ENCODE results near the gene CTNNA2. TPM values are rescaled to one million over a fixed set of nuclear protein-coding genes. Genes with fewer than 3 reads are reported as not detected.

CTNNA2 gene
- polyA plus RNA-seq, 1 of the 3 experiments (the other 2 are of a cell fraction), result 0.30 TPM

DNA sequence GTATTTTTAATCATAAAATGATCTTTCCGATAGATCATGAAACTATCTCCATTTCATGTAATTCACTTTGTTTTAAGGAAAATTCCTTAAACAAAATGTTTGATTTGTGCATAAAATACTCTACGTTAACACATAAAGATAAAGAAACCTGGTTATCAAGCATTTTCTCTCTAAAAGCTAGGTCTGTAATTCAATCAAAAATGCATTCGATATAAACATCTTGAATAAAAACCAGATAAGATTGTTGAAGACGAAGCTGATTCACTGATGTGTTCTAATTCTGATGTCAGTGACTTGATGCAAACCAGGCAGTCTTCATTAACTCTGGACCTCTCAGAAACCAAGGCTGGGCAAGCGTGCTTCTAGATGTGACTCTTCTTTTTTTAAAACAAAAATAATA, 245.2 kb downstream of the CTNNA2 start:
- no peaks in the 10 kb centered on the region for H3K36me3 ChIP-seq (replicated peaks in 1 of 2; ENCODE audit: control insufficient read depth in 1 of 2, insufficient read depth in 2 of 2, low read length in 1 of 2)
- WGBS (ENCODE audit: low lambda C conversion rate), result 19% methylated on average over 5 of the region's 5 CpGs
- H3K4me2 ChIP-seq, result no peak overlapping the region
- DNase-seq, result peak; percentile 27
- no peak overlapping the region for H3K4me3 ChIP-seq (ENCODE audit: low read depth in 2 of 2, low read length in 1 of 2)
- no peaks in the 10 kb centered on the region for H3K79me2 ChIP-seq (ENCODE audit: insufficient read depth)
- peak overlapping the region in 1 of 2 experiments; percentile 73; a peak in 2 of 4 replicates for H3K27ac ChIP-seq (ENCODE audit: low read depth in 2 of 2, low read length in 1 of 2)
- peaks cover 0 to 8% of the 10 kb centered on the region in 2 experiments; a peak in 2 of 4 replicates for H3K4me1 ChIP-seq (ENCODE audit: control insufficient read depth in 1 of 2, insufficient read depth in 2 of 2, low read depth in 1 of 2, low read length in 1 of 2)
- POLR2A ChIA-PET, result interaction anchor here (0.6 kb wide), 1 partner anchor 71 kb away, joined by 3 read pairs; no protein-coding TSS in a partner anchor
- no peak for TF ChIP-seq JUND (IDR thresholded peaks at IDR 0.05)
- peak; percentile 29; the same call in 1 of the 2 replicates for TF ChIP-seq TEAD4 (IDR thresholded peaks at IDR 0.05; ENCODE audit: borderline replicate concordance, insufficient read depth)
- TF ChIP-seq GATA2 (CRISPR knock-in tag; IDR thresholded peaks at IDR 0.05), result peak; percentile 81
- TF ChIP-seq NRF1 (IDR thresholded peaks at IDR 0.05; ENCODE audit: low read depth, low read length), result no peak
- peak in 1 of 2 experiments; percentile 68; a peak in 1 of 4 replicates for TF ChIP-seq EP300 (IDR thresholded peaks at IDR 0.05; ENCODE audit: borderline replicate concordance in 1 of 2, low read depth in 1 of 2, low read length in 1 of 2)
- peak; percentile 19; the same call in 1 of the 2 replicates for TF ChIP-seq TCF12 (IDR thresholded peaks at IDR 0.05)
- H3K9me3 ChIP-seq, result no peaks in the 10 kb centered on the region
- no peaks in the 10 kb centered on the region for H3K27me3 ChIP-seq (ENCODE audit: insufficient read depth)
- no peaks in the 10 kb centered on the region for H3F3A ChIP-seq (replicated peaks; ENCODE audit: insufficient read depth)
- no peaks in the 10 kb centered on the region for H4K20me1 ChIP-seq (ENCODE audit: insufficient read depth)
- H3K9me2 ChIP-seq, result no peaks in the 10 kb centered on the region
- no peak overlapping the region for H2AFZ ChIP-seq (ENCODE audit: low read depth)
- H3K9ac ChIP-seq, result no peak overlapping the region
- CTCF ChIA-PET, result interaction anchor here (0.9 to 1.5 kb wide), 3 partner anchors 22 to 940 kb away, joined by 3 to 4 read pairs (median 3); no protein-coding TSS in a partner anchor

DNA sequence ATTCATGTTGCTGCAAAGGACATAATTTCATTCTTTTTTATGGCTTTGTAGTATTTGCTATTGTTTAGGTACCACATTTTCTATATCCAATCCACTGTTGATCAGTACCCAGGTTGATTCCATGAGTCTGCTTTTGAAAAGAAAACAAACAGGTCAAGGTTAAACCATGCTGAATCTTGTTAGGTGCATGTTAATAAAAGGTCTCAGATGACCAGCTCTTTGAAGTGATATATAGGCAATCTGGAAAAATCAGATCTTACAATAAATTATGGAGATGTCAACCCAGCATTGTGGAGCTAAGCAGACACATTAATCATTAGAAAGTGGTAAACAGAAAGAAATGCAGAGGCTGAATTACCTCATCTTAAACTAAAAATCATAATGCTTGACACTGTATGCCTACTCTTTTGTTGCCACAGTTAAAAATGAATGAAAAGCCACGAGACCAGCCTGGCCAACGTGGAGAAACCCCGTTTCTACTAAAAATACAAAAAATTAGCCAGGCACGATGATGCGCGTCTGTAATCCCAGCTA, 246.0 kb downstream of the CTNNA2 start:
- Histone ChIP-seq H3K4me1 (ENCODE audit: control insufficient read depth in 1 of 2, insufficient read depth in 2 of 2, low read depth in 1 of 2, low read length in 1 of 2) (peaks cover 0 to 8% of the 10 kb centered on the region in 2 experiments; a peak in 2 of 4 replicates), H3K9me3 (no peaks in the 10 kb centered on the region), H4K20me1 (ENCODE audit: insufficient read depth) (no peaks in the 10 kb centered on the region), H2AFZ (ENCODE audit: low read depth) (no peak overlapping the region), H3K36me3 (replicated peaks in 1 of 2; ENCODE audit: control insufficient read depth in 1 of 2, insufficient read depth in 2 of 2, low read length in 1 of 2) (no peaks in the 10 kb centered on the region), H3F3A (replicated peaks; ENCODE audit: insufficient read depth) (no peaks in the 10 kb centered on the region), H3K4me2 (no peak overlapping the region), H3K27me3 (ENCODE audit: insufficient read depth) (no peaks in the 10 kb centered on the region), H3K9ac (no peak overlapping the region), H3K79me2 (ENCODE audit: insufficient read depth) (no peaks in the 10 kb centered on the region), H3K9me2 (no peaks in the 10 kb centered on the region), H3K27ac (ENCODE audit: low read depth in 2 of 2, low read length in 1 of 2) (peak overlapping the region in 1 of 2 experiments; percentile 73; a peak in 1 of 4 replicates), H3K4me3 (ENCODE audit: low read depth in 2 of 2, low read length in 1 of 2) (no peak overlapping the region)
- ChIA-PET CTCF (interaction anchor here (1.0 to 1.5 kb wide), 3 partner anchors 22 to 97 kb away, joined by 3 to 4 read pairs (median 3); no protein-coding TSS in a partner anchor), POLR2A (no interaction called here)
- no peak for TF ChIP-seq TEAD4 (IDR thresholded peaks at IDR 0.05; ENCODE audit: borderline replicate concordance, insufficient read depth)
- no peak for TF ChIP-seq NFIC (IDR thresholded peaks at IDR 0.05; ENCODE audit: borderline replicate concordance)
- TF ChIP-seq, protein P1, sequence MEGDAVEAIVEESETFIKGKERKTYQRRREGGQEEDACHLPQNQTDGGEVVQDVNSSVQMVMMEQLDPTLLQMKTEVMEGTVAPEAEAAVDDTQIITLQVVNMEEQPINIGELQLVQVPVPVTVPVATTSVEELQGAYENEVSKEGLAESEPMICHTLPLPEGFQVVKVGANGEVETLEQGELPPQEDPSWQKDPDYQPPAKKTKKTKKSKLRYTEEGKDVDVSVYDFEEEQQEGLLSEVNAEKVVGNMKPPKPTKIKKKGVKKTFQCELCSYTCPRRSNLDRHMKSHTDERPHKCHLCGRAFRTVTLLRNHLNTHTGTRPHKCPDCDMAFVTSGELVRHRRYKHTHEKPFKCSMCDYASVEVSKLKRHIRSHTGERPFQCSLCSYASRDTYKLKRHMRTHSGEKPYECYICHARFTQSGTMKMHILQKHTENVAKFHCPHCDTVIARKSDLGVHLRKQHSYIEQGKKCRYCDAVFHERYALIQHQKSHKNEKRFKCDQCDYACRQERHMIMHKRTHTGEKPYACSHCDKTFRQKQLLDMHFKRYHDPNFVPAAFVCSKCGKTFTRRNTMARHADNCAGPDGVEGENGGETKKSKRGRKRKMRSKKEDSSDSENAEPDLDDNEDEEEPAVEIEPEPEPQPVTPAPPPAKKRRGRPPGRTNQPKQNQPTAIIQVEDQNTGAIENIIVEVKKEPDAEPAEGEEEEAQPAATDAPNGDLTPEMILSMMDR (IDR thresholded peaks at IDR 0.05), result no peak
- no peak for TF ChIP-seq FOSL2 (IDR thresholded peaks at IDR 0.05; ENCODE audit: borderline replicate concordance, low read depth)
- TF ChIP-seq GABPA (IDR thresholded peaks at IDR 0.05; ENCODE audit: low read depth), result no peak
- no peak for TF ChIP-seq RXRA (IDR thresholded peaks at IDR 0.05; ENCODE audit: borderline replicate concordance, low read depth)
- no peak for TF ChIP-seq YY1 (IDR thresholded peaks at IDR 0.05; ENCODE audit: low read depth)
- TF ChIP-seq RFX5 (IDR thresholded peaks at IDR 0.05; ENCODE audit: low read length), result no peak
- no peak for TF ChIP-seq FOXJ3 (CRISPR knock-in tag; IDR thresholded peaks at IDR 0.05)
- no peak for TF ChIP-seq FOXM1 (IDR thresholded peaks at IDR 0.05; ENCODE audit: low read depth)
- TF ChIP-seq JUND (IDR thresholded peaks at IDR 0.05), result no peak
- no peak for TF ChIP-seq CHD2 (IDR thresholded peaks at IDR 0.05; ENCODE audit: low read length, partially characterized antibody)
- TF ChIP-seq SMC3 (IDR thresholded peaks at IDR 0.05; ENCODE audit: low read depth, low read length), result no peak
- TF ChIP-seq ELF1 (IDR thresholded peaks at IDR 0.05), result no peak
- no peak for TF ChIP-seq MXI1 (IDR thresholded peaks at IDR 0.05; ENCODE audit: low read depth, low read length)
- TF ChIP-seq, protein P2, sequence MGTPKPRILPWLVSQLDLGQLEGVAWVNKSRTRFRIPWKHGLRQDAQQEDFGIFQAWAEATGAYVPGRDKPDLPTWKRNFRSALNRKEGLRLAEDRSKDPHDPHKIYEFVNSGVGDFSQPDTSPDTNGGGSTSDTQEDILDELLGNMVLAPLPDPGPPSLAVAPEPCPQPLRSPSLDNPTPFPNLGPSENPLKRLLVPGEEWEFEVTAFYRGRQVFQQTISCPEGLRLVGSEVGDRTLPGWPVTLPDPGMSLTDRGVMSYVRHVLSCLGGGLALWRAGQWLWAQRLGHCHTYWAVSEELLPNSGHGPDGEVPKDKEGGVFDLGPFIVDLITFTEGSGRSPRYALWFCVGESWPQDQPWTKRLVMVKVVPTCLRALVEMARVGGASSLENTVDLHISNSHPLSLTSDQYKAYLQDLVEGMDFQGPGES (IDR thresholded peaks at IDR 0.05; ENCODE audit: low read depth, low read length), result no peak
- TF ChIP-seq, protein P3, sequence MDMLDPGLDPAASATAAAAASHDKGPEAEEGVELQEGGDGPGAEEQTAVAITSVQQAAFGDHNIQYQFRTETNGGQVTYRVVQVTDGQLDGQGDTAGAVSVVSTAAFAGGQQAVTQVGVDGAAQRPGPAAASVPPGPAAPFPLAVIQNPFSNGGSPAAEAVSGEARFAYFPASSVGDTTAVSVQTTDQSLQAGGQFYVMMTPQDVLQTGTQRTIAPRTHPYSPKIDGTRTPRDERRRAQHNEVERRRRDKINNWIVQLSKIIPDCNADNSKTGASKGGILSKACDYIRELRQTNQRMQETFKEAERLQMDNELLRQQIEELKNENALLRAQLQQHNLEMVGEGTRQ (IDR thresholded peaks at IDR 0.05; ENCODE audit: borderline replicate concordance, low read depth, low read length), result no peak
- TF ChIP-seq, protein P4, sequence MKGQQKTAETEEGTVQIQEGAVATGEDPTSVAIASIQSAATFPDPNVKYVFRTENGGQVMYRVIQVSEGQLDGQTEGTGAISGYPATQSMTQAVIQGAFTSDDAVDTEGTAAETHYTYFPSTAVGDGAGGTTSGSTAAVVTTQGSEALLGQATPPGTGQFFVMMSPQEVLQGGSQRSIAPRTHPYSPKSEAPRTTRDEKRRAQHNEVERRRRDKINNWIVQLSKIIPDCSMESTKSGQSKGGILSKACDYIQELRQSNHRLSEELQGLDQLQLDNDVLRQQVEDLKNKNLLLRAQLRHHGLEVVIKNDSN (IDR thresholded peaks at IDR 0.05; ENCODE audit: borderline replicate concordance, low read depth), result no peak
- no peak for DNase-seq
- 60% methylated on average over 6 of the region's 6 CpGs for WGBS (ENCODE audit: low lambda C conversion rate)

Data from SK-N-SH (cell line).